GM18909 (cell line): ENCODE results near the gene C19orf67.

Source experiments
- ATAC-seq: cut with Tn5 transposase; IDR thresholded peaks from one replicate; pipeline ENCODE4 v1.9.1; 2021; ENCODE audit warnings: mild to moderate bottlenecking; ENCODE audit not compliant: unreplicated experiment, poor library complexity

C19orf67 gene

DNA sequence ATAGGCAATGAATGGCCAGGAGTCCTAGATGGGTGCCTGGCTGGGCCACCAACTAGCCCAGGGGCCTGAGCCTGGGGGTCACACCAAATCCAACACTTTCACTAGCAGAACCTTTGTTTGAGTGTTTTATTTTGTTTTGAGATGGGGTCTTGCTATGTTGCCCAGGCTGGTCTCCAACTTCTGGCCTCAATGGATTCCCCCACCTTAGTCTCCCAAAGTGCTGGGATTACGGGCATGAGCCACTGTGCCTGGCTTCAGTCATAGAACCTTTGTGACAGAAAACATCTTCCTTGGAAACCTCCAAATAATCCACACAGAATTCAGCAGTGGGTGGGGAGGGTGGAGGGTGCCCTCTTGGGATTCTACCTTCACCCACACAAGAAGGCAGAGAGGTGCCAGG is 25.9 kb upstream of the C19orf67 start:
- no peak for ATAC-seq

DNA sequence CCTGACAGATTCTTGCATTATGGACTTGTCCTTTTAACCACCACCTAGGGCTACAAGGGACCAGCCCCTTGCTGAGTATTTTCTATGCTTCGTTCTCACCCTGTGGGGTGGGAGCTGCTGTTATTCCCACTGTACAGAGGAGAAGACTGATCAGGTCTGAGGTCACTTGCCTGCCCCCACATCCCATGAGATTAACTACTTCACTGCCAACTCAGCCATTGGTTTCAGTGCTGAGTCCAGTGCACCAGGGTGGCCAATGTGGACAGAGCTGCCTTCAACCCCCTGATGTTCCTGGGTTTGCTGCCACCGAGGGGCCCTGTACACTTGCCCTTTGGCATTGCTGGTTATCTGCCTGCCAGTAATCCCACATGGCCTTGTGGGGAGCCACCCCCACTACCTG is 25.1 kb upstream of the C19orf67 start:
- ATAC-seq, result no peak

DNA sequence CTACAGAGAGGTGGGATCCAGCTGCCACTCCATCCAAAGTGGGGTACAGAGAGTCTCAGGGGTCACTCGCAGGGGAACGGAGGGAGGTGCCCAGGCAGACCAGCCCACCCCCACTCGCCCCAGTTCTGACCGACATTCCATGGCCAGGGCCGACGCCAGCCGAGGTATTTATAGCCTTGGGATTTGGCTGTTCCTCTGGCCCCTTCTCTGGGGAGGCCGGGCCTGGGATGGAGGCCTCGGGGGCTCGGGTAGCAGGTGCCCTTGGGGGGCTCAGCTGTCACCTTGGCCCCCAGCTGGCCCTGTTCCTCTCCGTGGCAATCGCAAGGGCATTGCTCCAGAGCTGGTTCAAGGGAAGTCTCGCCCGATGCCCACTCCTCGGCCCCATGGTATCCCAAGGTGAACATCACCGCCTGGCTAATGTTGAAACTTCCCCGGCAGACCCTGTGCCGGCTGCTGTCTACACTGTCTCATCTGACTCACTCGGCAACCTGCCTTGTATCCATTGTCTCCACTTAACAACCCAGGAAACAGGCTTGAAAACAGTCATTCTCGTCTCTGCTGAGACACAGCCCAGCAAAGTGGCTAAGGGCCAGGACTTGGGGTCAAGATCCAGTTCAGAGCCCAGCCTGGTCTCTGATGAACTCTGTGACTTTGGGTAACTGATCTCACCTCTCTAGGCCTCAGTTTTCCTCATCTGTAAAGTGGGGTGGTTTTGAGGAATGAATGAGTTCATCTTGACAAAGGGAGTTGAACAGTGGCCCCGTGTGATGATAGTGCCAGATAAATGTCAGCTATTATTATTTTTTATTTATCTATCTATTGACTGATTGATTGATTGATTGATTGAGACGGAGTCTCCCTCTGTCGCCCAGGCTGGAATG is 22.2 kb upstream of the C19orf67 start:
- no peak for ATAC-seq

DNA sequence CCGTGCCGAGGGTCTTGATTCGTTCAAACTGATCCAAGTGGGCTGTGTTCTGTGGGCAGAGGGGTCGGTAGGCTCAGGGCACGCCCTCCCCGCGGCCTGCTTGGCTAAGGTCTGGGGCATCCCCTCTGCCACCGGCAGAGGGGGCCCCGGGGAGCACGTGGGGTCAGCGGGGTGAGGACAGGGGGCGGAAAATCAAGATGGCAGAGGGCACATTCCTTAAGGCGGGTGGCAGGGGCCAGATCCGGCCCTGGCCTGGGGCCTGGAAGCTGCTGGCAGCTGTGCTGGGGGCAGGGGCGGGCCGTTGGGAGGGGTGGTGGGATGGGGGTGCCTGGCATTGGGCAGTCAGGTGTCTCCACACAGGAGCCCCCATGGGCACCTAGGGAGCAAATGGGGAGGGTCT is 21.3 kb upstream of the C19orf67 start:
- no peak for ATAC-seq

DNA sequence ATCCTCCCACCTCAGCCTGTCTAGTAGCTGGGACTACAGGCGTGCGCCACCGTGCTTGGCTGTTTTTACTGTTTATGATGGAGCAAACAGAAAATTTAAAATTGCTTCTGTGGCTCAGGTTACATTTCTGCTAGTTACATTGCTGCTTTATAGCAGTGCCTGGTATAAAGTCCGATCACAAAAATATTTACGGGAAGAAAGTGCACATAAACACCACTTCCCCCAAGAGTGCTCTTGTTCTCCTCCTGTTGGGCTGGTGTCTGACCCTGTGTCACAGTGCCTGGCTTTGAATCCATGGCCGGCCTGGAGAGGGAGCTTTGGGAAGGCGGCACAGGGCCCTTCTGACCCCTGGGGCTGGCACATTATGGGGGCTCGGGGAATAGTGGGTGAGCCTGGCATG is 20.1 kb upstream of the C19orf67 start:
- no peak for ATAC-seq

DNA sequence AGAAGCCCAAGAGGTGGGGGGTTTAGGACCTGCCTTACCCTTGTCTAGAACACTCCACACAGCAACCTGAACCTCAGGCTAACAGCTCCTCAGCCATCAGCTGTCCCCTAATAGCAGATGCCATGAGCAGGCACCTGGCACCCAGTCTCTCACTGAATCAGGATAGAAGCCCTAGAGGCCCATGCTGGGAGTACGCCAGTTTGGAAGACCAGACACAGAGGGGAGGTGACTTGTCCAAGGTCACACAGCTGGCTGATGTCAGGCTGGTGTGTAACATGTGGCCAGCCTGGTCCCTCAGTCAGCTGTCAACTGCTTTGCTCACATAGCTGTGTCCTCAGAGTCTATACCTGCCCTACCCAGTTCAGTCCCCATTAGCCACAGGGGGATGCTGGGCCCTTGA is 17.7 kb upstream of the C19orf67 start:
- no peak for ATAC-seq

DNA sequence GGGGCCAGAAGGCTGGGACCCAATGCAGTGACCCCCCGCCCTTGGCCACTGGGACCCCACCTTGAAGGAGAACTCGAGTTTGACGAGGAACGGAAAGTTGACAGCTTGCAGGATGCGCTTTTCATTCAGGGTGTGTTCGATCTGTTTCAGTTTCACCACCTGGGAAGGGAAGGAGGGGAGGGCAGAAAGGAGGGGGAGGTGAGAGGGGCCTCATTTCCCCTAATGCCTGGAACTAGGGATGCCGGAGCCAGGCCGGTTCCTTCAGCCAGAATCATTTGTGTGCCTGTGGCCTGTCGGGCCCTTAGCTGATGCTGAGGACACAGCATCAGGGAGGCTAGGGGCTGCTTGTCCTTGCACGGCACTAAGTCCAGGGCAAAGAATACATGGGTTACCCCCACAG is 17.2 kb upstream of the C19orf67 start:
- no peak for ATAC-seq

DNA sequence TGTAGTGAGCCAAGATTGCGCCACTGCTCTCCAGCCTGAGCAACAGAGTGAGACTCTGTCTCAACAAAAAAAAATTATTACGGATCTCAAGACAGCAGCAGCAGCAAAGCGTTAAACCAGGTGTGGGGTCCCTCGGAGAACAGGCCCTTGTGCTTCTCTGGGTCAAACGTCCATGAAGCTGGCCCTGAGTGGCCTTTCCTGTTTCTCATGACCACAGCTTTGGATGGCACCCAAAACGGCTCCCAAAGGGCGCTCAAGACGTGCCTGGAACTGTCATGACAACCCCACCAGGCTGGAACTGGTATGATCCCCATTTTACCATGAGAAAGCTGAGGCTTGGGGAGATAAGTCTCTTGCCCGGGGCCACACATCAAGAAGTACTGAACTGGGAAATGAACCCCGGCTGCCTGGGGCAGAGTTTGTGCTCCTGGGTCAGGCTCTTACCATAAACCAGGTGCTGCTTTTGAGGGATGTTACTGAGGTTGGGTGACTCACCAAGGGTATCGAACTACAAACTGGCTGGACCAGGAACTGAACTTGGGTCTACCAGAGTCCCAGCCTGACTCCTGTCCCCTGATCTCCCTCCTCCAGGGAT is 16.6 kb upstream of the C19orf67 start:
- ATAC-seq, result no peak

DNA sequence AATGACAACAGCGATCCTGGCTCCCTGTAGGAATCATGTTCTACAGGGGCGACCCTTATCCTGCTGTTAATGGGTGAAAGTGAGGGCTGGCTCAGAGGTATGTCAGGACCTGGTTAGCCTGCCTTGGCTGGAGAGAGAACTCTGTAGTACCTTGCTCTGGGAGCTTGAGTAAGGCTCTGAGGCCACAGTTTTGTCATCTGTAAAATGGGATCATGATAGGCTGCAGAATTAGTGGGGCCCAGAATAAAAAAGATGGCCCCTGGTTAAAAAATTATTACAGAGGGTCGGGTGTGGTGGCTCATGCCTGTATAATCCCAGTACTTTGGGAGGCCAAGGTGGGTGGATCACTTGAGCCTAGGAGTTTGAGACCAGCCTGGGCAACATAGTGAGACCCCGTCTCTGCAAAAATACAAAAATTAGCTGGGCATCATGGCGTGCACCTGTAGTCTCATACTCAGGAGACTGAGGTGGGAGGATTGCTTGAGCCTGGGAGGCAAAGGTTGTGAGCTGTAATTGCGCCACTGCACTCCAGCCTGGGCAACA is 15.5 kb upstream of the C19orf67 start:
- ATAC-seq, result no peak

DNA sequence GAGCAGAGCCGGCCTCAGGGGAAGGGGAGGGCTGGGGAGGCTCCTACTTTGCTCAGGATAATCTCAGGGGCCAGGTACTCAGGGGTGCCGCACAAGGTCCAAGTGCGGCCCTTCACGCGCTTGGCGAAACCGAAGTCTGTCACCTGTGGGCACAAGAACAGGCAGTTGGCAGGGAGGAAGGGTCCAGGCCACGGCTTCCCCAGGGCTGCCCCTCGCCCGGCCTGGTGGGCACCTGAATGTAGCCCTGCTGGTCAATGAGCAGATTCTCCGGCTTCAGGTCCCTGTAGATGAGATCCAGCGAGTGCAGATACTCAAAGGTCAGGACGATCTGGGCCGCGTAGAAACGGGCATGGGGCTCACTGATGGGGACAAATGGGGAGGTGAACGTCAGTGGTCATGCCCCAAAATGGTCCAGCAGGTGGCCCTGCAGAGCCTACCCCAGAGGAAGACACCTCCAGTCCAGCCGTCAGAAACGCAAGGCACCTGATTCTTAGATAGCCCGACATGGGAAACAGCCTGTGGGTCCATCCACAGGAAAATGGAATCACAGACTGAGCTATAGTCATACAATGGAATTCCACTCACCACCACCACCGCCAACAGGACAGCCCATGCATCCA is 12.1 kb upstream of the C19orf67 start:
- ATAC-seq, result no peak

DNA sequence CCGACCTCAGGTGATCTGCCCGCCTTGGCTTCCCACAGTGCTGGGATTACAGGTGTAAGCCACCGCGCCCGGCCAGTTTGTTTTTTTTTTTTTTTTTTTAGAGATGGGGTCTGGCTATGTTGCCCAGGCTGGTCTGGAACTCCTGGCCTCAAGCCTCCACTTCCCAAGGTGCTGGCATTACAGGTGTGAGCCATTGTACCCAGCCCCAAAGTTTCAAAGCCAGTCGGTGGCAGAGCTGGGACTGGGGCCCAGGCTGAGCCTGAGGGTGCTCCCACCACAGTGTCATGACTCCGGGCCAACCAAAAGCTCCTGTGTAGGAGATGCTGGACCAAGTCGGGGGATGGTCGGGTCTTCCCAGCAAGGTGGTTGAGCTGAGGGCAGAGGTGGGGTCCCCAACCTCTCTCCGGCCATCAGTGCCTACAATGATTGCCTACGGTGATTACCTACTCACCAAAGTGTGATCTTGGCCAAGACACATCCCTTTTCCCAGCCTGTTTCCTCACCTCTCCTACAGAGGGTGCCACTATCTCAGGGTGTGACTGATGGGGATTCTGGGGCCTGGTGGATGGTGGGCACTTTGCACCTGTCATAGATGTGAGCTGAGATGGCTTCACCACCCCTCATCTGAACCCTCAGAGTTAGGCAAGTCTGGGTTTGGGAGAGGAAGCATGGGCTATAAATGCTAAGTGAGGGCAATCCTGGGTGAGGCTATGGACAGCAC is 10.8 kb upstream of the C19orf67 start:
- ATAC-seq, result no peak

DNA sequence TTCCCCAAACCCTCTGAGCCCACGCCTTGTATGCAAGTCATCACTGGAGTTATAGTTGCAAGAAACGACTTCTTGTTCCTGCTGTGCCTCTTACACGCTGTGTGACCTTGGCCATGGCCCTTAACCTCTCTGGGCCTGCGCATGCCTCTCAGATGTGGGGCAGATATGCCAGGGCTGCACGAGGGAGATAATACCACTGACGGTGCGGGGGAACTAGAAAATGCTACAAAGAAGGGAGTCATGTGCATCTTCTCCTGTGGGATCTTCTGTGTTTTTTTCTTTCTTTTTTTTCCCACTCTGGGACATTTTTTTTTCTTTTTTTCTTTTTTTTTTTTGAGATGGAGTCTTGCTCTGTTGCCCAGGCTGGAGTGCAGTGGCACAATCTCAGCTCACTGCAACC is 9.3 kb upstream of the C19orf67 start:
- ATAC-seq, result no peak

DNA sequence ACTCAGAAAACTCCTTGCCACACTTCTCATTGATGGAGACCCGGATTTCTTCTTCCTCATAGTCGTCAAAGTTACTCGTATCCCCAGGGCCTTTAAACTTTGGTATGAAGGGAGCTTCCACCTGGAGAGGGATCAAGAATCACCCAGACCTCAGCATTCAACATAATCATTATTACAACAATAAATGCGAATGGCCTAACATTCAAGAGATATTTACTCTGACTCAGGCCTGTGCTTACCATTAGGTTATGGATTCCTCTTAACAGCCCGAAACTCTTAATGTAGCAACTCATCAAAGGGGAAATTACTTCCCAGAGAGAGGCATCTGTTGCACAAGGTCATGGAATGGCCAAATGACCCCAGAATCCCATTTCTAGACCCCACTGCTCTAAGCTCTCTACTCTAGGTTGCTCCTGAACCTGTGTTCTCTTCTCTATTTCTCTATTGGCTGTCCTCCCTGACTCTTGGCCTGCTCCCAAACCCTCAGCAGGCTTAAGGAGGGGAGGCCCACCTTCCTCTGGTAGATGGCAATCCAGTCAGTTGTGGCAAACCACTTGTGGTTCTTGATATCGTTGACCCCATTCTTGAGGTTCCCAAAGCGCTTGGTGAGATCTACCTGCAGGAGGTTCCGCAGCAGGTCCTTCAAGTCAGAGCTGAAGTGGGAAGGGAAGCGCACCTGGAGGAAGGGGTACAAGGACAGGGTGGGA is 7.7 kb upstream of the C19orf67 start:
- no peak for ATAC-seq

DNA sequence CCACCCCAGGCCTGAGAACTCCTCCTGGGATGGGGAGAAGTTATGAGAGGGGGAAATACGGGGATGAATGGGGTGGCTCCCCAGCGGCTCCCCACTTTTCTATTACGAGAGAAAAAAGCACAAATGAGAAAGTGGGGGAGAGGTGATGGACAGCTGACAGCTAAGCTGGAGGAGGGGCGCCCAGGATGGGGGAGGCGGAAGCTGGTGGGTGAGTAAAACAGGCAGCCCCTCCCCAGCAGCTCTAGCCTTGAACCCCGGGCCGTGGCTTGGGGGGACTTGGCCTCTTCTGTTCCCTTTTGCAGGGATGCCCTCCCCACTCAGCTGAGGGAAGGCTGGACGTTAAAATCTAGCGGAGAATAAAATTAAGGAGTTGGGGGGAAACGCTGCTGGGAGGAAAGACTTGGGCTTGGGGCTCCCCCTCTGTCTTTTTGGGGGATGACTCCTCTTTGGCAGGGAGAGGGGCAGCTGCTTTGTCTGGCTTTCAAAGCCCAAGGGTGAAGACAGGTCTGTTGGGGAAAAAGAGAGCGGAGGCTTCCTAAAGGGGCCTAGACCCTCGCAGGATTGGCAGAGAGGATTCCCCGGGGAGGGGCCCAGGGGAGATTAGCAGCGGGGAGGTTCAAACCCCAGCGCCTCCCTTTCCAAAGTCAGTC is 6.4 kb upstream of the C19orf67 start:
- ATAC-seq, result peak; percentile 22

DNA sequence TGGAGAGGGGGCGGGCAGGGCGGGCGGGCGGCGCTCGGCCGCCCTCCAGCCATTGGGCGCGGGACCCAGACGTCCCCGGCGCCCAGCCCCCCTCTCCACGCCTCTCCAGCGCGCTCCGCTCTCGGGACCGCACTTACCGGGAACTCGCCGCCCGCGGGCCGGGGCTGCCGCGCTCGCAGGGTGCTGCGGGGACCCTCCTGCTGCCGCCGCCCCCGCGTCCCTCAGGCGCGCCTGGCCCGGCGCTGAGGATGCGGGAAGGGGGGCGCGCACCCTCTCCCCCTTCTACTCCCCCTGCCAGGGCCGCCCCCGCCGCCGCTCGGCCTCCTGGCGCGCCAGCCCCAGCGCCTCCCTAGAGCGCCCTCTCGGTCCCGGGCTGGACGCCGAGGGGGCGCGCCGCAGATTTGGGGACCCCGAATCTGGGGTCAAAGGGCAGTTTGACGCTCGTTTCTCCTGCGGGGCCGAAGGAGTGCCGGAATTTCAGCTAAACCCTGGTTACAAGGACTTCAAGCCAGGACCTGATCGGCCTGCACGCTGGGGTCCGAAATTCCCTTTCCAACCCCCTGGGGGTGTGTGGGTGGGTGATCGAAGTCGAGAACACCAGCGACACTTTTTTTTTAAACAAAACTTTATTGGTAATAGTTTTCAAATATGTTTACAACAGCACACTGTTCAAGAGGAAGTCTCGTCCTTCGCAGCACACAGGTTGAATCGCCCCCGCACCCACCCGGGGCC is 5.7 kb upstream of the C19orf67 start:
- ATAC-seq, result peak; percentile 58

DNA sequence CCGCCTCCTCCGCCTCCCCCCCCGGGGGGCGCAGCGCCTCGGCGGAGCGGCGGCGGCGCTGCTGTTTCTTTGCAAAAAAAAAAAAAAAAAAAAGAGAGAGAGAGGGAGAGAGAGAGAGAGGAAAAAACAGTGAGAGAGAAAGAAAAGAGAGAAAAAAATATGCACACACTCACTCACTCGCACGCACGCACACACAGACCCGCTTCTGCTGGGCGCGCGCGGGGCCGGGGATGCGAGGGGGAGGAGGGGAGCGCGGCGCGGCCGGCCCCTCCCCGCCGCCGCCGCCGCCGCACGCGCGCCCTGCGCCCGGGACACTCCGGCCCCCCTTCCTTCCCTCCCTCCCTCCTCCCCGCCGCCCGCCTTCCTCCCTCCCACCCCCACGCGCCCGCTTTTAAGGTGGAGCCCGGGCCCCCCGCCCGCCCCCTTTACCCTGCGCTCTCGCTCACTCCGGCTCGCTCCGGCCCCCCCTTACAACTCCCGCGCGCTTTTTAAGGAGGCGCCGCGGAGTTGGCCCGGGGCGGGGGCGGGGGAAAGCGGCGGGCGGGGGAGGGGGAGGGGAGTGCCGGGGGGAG is 5.0 kb upstream of the C19orf67 start, which contains the start of gene SAMD1:
Gene SAMD1, minus strand, starts transcription at position 243 of the 572 bp plus-strand sequence.
- peak; percentile 47 for ATAC-seq

DNA sequence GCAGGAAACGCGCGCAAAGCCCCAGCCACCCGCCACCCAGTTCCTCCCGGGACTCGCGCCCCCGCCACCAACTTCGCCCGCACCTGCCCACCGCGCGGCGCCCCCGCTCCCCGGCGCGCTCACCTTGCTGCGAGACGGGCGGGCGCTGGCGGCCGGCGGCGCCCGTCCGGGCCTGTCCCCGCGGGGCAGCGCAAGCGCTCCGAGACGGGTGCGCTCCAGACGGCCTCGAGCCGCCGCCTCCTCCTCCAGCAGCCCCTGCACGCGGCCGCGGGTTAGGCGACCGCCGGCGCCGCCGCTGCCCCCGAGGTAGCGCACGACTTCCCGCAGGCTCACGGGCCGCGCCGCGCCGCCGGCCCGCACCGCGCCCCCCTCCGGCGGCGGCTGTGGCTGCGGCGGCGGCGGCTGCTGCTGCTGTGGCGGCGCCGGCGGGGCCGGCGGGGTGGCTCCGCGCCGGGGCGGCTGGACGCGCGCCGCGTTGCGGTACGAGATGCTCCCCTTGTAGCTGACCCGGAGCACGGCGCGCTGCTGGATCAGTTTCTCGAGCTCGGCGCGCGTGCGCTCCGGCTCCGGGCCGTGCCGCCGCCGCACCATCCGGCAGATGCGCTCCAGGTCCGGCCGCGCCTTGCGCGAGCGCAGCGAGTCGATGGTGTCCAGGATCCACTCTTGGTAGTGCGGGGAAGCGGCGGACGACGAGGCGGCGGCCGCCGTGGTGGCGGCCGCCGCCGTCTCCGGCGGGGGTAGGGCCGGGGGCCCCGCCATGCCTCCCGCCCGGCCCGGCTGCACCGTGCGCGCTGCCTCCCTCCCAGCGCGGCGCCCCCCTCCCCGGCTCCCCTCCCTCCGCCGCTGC is 4.3 kb upstream of the C19orf67 start:
- ATAC-seq, result peak; percentile 26

DNA sequence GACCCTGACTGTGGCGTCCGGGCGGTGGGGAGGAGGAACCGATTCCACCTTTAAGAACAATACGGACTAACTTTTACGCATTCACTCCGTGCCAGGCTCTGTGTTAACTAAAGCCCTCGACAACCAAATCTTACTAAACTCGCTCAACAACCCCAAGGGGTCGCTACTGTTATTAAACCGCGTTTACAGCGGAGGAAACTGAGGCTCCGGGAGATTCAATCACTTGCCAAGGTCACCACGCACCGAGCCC is 3.8 kb upstream of the C19orf67 start:
- no peak for ATAC-seq
